ENCODE results near the gene SNTG2. TPM values are rescaled to one million over a fixed set of nuclear protein-coding genes. Genes with fewer than 3 reads are reported as not detected.

The SNTG2 gene
- polyA plus RNA-seq, 1 experiment = 0.06 TPM

GRCh38 chr2:1257334-1257733, 306.7 kb downstream of the SNTG2 start:
- H3K27ac ChIP-seq (ENCODE audit: low read depth, low read length) = no peak overlapping the region
- H3K4me3 ChIP-seq (ENCODE audit: low read depth, low read length) = no peak overlapping the region
- no peak for TF ChIP-seq CTCF (IDR thresholded peaks at IDR 0.05; ENCODE audit: low read depth, low read length)
- no peak for DNase-seq (ENCODE audit: low read depth, low spot score)
- ChIA-PET POLR2A (no interaction called here), CTCF (no interaction called here)
- H3K27me3 ChIP-seq (ENCODE audit: control insufficient read depth, insufficient read depth, low read length) = no peaks in the 10 kb centered on the region
- peaks cover 9% of the 10 kb centered on the region for H3K9me3 ChIP-seq (ENCODE audit: control insufficient read depth, insufficient read depth, low read length)

GRCh38 chr2:1259746-1260145, 309.1 kb downstream of the SNTG2 start:
- Histone ChIP-seq H3K4me3 (ENCODE audit: low read depth, low read length) (no peak overlapping the region), H3K9me3 (ENCODE audit: control insufficient read depth, insufficient read depth, low read length) (peaks cover 13% of the 10 kb centered on the region), H3K27ac (ENCODE audit: low read depth, low read length) (no peak overlapping the region), H3K27me3 (ENCODE audit: control insufficient read depth, insufficient read depth, low read length) (no peaks in the 10 kb centered on the region)
- no peak for DNase-seq (ENCODE audit: low read depth, low spot score)
- TF ChIP-seq CTCF (IDR thresholded peaks at IDR 0.05; ENCODE audit: low read depth, low read length) = no peak
- CTCF ChIA-PET = no interaction called here
- POLR2A ChIA-PET = no interaction called here

- Histone ChIP-seq H3K4me3 (ENCODE audit: low read depth, low read length) (no peak overlapping the region), H3K27ac (ENCODE audit: low read depth, low read length) (no peak overlapping the region), H3K27me3 (ENCODE audit: control insufficient read depth, insufficient read depth, low read length) (no peaks in the 10 kb centered on the region), H3K9me3 (ENCODE audit: control insufficient read depth, insufficient read depth, low read length) (peaks cover 18% of the 10 kb centered on the region; the same call in 1 of the 2 replicates)
- no peak for TF ChIP-seq CTCF (IDR thresholded peaks at IDR 0.05; ENCODE audit: low read depth, low read length)
- ChIA-PET POLR2A (no interaction called here), CTCF (no interaction called here)
- DNase-seq (ENCODE audit: low read depth, low spot score) = no peak
These were observed 312.0 kb downstream of the SNTG2 start for GRCh38 chr2:1262609-1263008.

- ChIA-PET POLR2A (no interaction called here), CTCF (no interaction called here)
- TF ChIP-seq CTCF (IDR thresholded peaks at IDR 0.05; ENCODE audit: low read depth, low read length) = no peak
- DNase-seq (ENCODE audit: low read depth, low spot score) = no peak
- Histone ChIP-seq H3K4me3 (ENCODE audit: low read depth, low read length) (no peak overlapping the region), H3K27me3 (ENCODE audit: control insufficient read depth, insufficient read depth, low read length) (no peaks in the 10 kb centered on the region), H3K27ac (ENCODE audit: low read depth, low read length) (no peak overlapping the region), H3K9me3 (ENCODE audit: control insufficient read depth, insufficient read depth, low read length) (peaks cover 19% of the 10 kb centered on the region; the same call in 1 of the 2 replicates)
These were observed 314.8 kb downstream of the SNTG2 start for GRCh38 chr2:1265454-1265853.

- no peak for TF ChIP-seq CTCF (IDR thresholded peaks at IDR 0.05; ENCODE audit: low read depth, low read length)
- Histone ChIP-seq H3K4me3 (ENCODE audit: low read depth, low read length) (no peak overlapping the region), H3K9me3 (ENCODE audit: control insufficient read depth, insufficient read depth, low read length) (peaks cover 19% of the 10 kb centered on the region; the same call in 1 of the 2 replicates), H3K27ac (ENCODE audit: low read depth, low read length) (no peak overlapping the region), H3K27me3 (ENCODE audit: control insufficient read depth, insufficient read depth, low read length) (no peaks in the 10 kb centered on the region)
- DNase-seq (ENCODE audit: low read depth, low spot score) = no peak
- ChIA-PET CTCF (no interaction called here), POLR2A (no interaction called here)
These were observed 315.7 kb downstream of the SNTG2 start for GRCh38 chr2:1266351-1266750.
